Left lobe of liver (tissue), 2 donors: Measurements from ENCODE around the gene CENPS. TPM values are rescaled to one million over a fixed set of nuclear protein-coding genes. Genes with fewer than 3 reads are reported as not detected.
"Not testable (repeated sequence)": the region's sequence is repeated elsewhere in the genome, so short reads cannot be mapped to it uniquely, and the experiment has no call there.

Experiments used
- ATAC-seq: fragments of 200-7000 bp; cut with Tn5 transposase; one replicate; pipeline ENCODE4 v1.9.1; 2020; ENCODE audit warnings: mild to moderate bottlenecking, moderate library complexity
- DNase-seq: peaks from one replicate; pipeline ENCODE4 v3.0.0-alpha.2; 2020; ENCODE audit warnings: low spot score
- total RNA-seq: library from RNA; stranded (reverse); gene quantifications from one replicate; pipeline ENCODE4 v1.2.1, GENCODE V29; 2021
- donor health status: DM: no; HTN: no; CAD: no; lungs with moderate emphysema.
- donor health status: DM: no; HTN: yes; CAD: no.

Gene CENPS
- total RNA-seq, 1 donor from 2014 or later: 9.7 TPM

- DNase-seq, ATAC-seq: not testable (repeated sequence)
Measured at GRCh38 chr1:10418741-10419140, 11.5 kb upstream of the CENPS start.

GRCh38 chr1:10419351-10419750 is 10.9 kb upstream of the CENPS start:
- DNase-seq (no peak), ATAC-seq (no peak)

- ATAC-seq: no peak
Measured at GRCh38 chr1:10421637-10422036, 8.6 kb upstream of the CENPS start.

GRCh38 chr1:10424034-10424433 is 6.2 kb upstream of the CENPS start:
- DNase-seq (peak; percentile 73), ATAC-seq (peak; percentile 81)

More at GRCh38 chr1:10421637-10422036, 8.6 kb upstream of the CENPS start:
- no peak for DNase-seq

GRCh38 chr1:10424651-10425050 is 5.6 kb upstream of the CENPS start:
- ATAC-seq: no peak
- no peak for DNase-seq

GRCh38 chr1:10425826-10426534 is 4.3 kb upstream of the CENPS start:
- ATAC-seq, DNase-seq: not testable (repeated sequence)

GRCh38 chr1:10426535-10426848 is 3.7 kb upstream of the CENPS start:
- DNase-seq, ATAC-seq: not testable (repeated sequence)

- DNase-seq (no peak), ATAC-seq (no peak)
Measured at GRCh38 chr1:10428984-10429383, 1.2 kb upstream of the CENPS start.

- DNase-seq: no peak
- ATAC-seq: no peak
Measured at GRCh38 chr1:10429868-10430215, 391 bp upstream of the CENPS start.

- ATAC-seq (no peak), DNase-seq (no peak)
Measured at GRCh38 chr1:10431070-10431730, 967 bp downstream of the CENPS start.

- DNase-seq (no peak), ATAC-seq (no peak)
Measured at GRCh38 chr1:10432910-10433700, 2.9 kb downstream of the CENPS start.

- no peak for DNase-seq
- no peak for ATAC-seq
Measured at GRCh38 chr1:10433790-10434189, 3.6 kb downstream of the CENPS start.

- ATAC-seq: no peak
- no peak for DNase-seq
Measured at GRCh38 chr1:10434590-10434989, 4.4 kb downstream of the CENPS start.

- ATAC-seq (no peak), DNase-seq (no peak)
Measured at GRCh38 chr1:10437052-10437451, 6.8 kb downstream of the CENPS start.

GRCh38 chr1:10438677-10439163 is 8.5 kb downstream of the CENPS start:
- no peak for ATAC-seq

GRCh38 chr1:10440305-10440704 is 10.1 kb downstream of the CENPS start:
- DNase-seq: no peak
- no peak for ATAC-seq

More at GRCh38 chr1:10438677-10439163, 8.5 kb downstream of the CENPS start:
- no peak for DNase-seq

- no peak for ATAC-seq
- no peak for DNase-seq
Measured at GRCh38 chr1:10440794-10441193, 10.6 kb downstream of the CENPS start.

GRCh38 chr1:10444248-10444647 is 14.0 kb downstream of the CENPS start:
- no peak for DNase-seq
- no peak for ATAC-seq

- no peak for DNase-seq
- ATAC-seq: no peak
Measured at GRCh38 chr1:10444795-10445397, 14.7 kb downstream of the CENPS start.

GRCh38 chr1:10446790-10447422 is 16.7 kb downstream of the CENPS start:
- DNase-seq: no peak
- no peak for ATAC-seq

GRCh38 chr1:10449751-10450150 is 19.5 kb downstream of the CENPS start, which contains the start of gene CORT:
TSS of gene CORT (plus strand) at chr1:10450031. CDS start at chr1:10450224, 193 bp downstream.
- ATAC-seq (no peak), DNase-seq (no peak)
